ENCODE data around the gene ADAMTS17.

GRCh38 chr15:100101426-100102089 is 240.2 kb downstream of the ADAMTS17 start:
- TF ChIP-seq, protein P1, sequence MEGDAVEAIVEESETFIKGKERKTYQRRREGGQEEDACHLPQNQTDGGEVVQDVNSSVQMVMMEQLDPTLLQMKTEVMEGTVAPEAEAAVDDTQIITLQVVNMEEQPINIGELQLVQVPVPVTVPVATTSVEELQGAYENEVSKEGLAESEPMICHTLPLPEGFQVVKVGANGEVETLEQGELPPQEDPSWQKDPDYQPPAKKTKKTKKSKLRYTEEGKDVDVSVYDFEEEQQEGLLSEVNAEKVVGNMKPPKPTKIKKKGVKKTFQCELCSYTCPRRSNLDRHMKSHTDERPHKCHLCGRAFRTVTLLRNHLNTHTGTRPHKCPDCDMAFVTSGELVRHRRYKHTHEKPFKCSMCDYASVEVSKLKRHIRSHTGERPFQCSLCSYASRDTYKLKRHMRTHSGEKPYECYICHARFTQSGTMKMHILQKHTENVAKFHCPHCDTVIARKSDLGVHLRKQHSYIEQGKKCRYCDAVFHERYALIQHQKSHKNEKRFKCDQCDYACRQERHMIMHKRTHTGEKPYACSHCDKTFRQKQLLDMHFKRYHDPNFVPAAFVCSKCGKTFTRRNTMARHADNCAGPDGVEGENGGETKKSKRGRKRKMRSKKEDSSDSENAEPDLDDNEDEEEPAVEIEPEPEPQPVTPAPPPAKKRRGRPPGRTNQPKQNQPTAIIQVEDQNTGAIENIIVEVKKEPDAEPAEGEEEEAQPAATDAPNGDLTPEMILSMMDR (conservative IDR thresholded peaks at IDR 0.05; ENCODE audit: low read depth, low read length): no peak
- TF ChIP-seq EZH2 (IDR thresholded peaks at IDR 0.05; ENCODE audit: borderline replicate concordance, low read depth, low read length, poor library complexity, severe bottlenecking): no peak
